Astrocyte of the hippocampus (primary cell): ENCODE data around the gene DYNC1H1.
"Not testable (repeated sequence)": the region's sequence is repeated elsewhere in the genome, so short reads cannot be mapped to it uniquely, and the experiment has no call there.

ENCODE experiments used
- DNase-seq: peaks from one replicate; pipeline ENCODE4 v3.0.0; 2011; ENCODE audit warnings: low read depth, low spot score

The DYNC1H1 gene

GRCh38 chr14:101963656-101964296 lies 597 bp upstream of the DYNC1H1 start:
- no peak for DNase-seq

- DNase-seq: peak; percentile 76
These were observed 790 bp downstream of the DYNC1H1 start for GRCh38 chr14:101965181-101965544.

- no peak for DNase-seq
These were observed 1.7 kb downstream of the DYNC1H1 start for GRCh38 chr14:101965770-101966722.

DNA sequence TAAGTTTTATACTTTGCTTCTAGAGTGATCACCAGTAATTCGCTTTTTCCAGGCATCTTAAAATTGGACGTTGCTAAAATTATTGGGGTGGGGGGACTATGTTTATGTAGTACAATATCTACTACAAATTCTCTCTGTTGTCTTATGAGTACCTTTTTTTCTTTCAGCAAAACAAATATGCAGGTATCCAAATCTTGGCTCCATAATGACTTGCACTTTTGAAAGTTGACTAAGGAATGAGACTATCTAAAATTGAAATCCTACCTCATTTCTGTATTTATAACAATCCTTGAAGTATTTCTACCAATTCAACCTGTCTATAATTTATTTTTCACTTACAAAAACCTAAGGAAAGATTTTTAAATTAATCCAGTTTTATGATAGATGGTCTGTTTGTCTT lies 2.4 kb downstream of the DYNC1H1 start:
- no peak for DNase-seq

- DNase-seq: no peak
These were observed 3.8 kb downstream of the DYNC1H1 start for GRCh38 chr14:101968186-101968585.

- DNase-seq: no peak
These were observed 5.1 kb downstream of the DYNC1H1 start for GRCh38 chr14:101969481-101969880.

DNA sequence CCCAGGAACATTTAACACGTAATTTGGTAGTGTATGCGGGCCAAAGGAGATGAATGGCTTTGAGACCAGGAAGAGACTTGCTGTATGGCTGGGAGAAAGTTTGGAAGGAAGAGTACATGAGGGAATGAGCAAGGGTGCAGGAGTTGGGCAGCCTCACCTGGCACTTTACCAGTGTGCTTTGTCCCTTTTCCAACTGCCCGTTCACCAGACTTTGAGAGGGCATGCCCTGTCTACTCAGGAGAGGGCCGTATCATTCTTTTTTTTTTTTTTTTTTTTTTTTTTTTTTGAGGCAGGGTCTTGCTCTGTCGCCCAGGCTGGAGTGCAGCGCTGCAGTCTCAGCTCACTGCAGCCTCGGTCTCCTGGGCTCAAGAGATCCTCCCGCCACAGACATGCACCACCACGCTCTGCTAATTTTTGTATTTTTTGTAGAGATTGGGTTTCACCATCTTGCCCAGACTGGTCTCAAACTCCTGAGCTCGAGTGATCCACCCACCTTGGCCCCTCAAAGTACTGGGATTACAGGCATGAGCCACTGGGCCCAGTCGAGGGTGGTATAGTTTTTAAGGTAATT lies 6.5 kb downstream of the DYNC1H1 start:
- no peak for DNase-seq

GRCh38 chr14:101971458-101971857 lies 7.1 kb downstream of the DYNC1H1 start:
- not testable (repeated sequence) for DNase-seq

GRCh38 chr14:101972126-101972866 lies 7.9 kb downstream of the DYNC1H1 start:
- peak; percentile 98 for DNase-seq

DNA sequence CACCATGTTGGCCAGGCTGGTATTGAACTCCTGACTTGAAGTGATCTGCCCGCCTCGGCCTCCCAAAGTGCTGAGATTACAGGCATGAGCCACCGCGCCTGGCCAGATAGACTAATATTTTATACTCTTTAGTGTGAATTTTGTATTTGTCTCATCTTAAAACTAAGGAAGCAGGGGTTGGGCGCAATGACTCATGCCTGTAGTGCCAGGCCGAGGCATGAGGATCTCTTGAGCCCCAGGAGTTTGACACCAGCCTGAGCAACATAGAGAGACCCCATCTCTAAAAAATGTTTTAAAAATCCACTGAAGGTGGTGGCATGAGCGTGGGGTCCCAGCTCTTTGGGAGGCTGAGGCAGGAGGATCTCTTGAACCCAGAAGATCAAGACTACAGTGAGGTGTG lies 9.0 kb downstream of the DYNC1H1 start:
- DNase-seq: no peak

- DNase-seq: no peak
These were observed 10.9 kb downstream of the DYNC1H1 start for GRCh38 chr14:101975231-101975630.

DNA sequence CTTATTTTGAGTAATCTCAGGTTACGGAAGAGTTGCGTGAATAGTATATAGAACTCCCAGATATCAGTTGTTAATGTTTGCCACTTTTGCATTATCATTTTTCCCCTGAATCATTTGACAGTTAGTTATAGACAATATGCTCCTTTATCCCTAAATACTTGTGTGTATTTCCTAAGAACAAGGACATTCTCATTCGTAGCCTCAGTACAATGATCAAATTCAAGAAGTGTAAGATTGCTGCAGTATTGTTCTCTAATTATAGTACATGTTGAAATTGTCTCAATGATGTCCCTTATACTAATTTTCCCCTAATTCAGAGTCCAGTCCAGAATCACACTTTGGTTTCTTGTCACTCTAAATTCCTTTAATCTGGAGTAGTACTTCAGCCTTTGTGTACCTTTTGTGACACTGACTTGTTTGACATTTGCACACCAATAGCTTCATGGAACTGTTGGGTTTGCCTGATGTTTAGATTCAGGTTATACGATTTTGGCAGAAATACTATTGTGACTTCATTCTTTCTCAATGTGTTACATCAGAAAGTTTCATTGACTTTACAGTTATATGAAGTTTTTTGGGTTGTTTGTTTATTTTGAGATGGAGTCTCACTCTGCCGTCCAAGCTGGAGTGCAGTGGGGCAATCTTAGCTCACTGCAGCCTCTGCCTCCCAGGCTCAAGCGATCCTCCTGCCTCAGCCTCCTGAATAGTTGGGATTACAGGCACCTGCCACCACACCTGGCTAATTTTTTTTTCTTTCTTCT lies 13.1 kb downstream of the DYNC1H1 start:
- DNase-seq: no peak

DNA sequence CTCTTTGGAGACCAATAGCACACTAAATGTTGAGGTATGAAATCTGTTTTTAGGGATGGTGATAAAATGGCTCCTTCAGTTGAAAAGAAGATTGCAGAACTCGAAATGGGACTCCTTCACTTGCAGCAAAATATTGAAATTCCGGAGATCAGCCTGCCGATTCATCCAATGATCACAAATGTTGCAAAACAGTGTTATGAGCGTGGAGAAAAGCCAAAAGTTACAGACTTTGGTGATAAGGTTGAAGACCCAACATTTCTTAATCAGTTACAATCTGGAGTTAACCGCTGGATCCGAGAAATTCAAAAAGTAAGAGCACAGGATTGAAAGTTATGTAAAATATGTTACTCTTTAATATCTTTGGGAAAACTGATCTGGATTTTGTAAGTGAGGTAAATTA lies 15.3 kb downstream of the DYNC1H1 start:
- DNase-seq: no peak

GRCh38 chr14:101980251-101980650 lies 15.9 kb downstream of the DYNC1H1 start:
- DNase-seq: no peak

GRCh38 chr14:101980700-101981099 lies 16.3 kb downstream of the DYNC1H1 start:
- peak; percentile 98 for DNase-seq

DNA sequence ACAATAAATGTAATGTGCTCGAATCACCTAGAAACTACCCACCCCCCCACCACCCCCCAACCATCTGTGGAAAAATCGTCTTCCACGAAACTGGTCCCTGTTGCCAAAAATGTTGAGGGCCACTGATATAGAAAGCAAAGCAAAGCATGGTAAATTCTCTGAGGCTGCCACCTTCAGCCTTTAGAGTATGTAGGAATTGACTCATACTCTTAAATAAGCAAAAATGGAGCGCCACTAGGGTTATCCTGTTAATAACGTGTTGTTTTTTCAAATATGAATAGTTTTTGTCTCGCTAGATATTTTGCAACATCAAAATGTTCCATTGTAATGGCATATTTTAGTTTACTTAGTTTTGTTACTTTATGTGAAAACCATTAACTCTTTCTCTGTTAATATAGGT lies 18.2 kb downstream of the DYNC1H1 start:
- DNase-seq: peak; percentile 13

DNA sequence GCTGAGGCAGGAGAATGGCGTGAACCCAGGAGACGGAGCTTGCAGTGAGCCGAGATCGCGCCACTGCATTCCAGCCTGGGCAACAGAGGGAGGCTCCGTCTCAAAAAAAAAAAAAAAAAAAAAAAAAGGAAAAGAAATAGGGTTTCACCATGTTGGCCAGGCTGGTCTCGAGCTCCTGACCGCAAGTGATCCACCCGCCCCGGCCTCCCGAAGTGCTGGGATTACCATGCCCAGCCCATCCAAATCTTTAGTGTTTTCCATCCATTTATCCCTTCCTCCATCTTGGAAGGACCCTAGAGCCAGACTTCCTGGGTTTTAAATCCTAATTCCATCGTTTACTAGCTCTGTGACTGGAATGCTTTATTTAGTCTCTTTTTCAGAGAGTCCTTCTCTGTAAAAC lies 20.5 kb downstream of the DYNC1H1 start:
- DNase-seq: not testable (repeated sequence)

GRCh38 chr14:101985957-101986356 lies 21.6 kb downstream of the DYNC1H1 start:
- DNase-seq: no peak

DNA sequence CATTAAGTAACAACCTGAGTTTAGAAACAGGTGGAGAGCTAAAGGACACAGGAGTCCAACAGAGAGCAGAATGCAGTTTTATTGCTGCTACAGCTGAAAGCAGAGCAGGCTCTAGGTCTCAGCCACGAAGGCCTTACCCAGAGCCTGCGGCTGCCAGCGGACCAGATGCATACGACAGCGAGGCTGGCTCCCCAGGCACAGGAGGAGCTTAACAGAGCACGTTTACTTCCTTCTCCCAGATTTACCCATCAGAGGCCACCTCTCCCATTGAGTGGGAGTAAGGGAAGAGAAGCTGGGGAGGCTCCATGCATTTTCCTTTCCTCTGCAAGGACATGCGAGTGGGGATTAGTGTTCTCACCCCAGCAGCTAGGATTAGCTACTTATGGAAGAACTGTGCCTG lies 22.6 kb downstream of the DYNC1H1 start:
- no peak for DNase-seq

DNA sequence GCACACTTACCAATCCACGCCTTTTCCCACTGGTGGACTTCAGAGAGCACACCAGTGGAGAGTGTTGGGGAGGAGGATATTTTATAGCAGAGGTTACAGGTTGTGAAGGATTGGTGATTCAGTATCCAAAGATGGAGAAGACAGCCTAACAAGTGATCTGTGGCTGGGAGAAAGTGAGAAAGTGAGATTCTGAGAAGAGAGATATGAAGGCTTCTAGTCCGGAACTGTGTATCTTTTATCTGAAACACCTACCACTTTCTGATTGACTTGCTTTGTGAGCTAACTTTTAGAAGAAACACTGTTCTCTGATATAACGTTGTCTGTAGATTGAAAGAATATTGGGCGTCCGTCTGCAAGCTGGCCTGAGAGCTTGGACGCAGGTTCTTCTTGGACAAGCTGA lies 24.0 kb downstream of the DYNC1H1 start:
- DNase-seq: no peak

DNA sequence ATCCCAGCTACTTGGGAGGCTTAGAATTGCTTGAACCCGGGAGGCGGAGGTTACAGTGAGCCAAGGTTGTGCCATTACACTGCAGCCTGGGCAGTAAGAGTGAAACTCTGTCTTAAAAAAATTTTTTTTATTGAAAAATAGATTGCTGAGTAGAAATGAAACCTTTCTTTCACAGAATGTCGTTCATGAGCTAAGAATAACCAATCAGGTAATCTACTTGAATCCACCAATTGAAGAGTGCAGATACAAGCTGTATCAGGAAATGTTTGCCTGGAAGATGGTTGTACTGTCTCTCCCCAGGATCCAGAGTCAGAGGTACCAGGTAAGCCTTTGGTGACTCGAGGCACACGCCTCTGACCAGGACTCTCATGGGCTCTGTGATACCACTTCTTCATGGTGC lies 27.0 kb downstream of the DYNC1H1 start:
- DNase-seq: no peak
